ENCODE data around the gene ECT2. TPM values are rescaled to one million over a fixed set of nuclear protein-coding genes. Genes with fewer than 3 reads are reported as not detected.
"Not testable (repeated sequence)": the region's sequence is repeated elsewhere in the genome, so short reads cannot be mapped to it uniquely, and the experiment has no call there.

ECT2 gene
- polyA plus RNA-seq, 1 donor from 2014 or later = 6.3 TPM

DNA sequence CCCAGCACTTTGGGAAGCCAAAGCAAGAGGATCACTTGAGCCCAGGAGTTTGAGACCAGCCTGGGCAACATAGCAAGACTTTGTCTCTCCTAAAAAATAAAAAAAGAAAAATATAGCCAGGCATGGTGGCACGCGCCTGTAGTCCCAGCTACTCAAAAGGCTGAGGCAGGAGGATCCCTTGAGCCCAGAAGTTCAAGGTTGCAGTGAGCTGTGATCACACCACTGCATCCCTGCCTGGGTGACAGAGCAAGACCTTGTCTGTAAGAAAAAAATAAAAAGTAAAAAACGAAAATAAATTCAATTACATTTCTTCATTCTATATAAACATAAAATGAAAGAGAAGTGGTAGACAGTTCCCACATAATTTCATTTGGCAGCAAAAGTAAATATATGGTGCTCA lies 47.8 kb upstream of the ECT2 start:
- not testable (repeated sequence) for H3K79me2 ChIP-seq (replicated peaks; ENCODE audit: insufficient read depth, low read length); H3K36me3 ChIP-seq (ENCODE audit: insufficient read depth, low read length); H3K27ac ChIP-seq (ENCODE audit: low read length); H3K4me2 ChIP-seq (ENCODE audit: low read length); H3F3A ChIP-seq (ENCODE audit: insufficient read depth, low read length, poor library complexity, severe bottlenecking); H3K9ac ChIP-seq (ENCODE audit: low read length); H3K4me3 ChIP-seq (ENCODE audit: low read length); H3K9me2 ChIP-seq (ENCODE audit: insufficient read depth, low read length); H2AFZ ChIP-seq (ENCODE audit: low read depth, low read length); H4K20me1 ChIP-seq (ENCODE audit: insufficient read depth); H3K27me3 ChIP-seq (ENCODE audit: insufficient read depth, low read depth, low read length); H3K9me3 ChIP-seq (ENCODE audit: low read length)

DNA sequence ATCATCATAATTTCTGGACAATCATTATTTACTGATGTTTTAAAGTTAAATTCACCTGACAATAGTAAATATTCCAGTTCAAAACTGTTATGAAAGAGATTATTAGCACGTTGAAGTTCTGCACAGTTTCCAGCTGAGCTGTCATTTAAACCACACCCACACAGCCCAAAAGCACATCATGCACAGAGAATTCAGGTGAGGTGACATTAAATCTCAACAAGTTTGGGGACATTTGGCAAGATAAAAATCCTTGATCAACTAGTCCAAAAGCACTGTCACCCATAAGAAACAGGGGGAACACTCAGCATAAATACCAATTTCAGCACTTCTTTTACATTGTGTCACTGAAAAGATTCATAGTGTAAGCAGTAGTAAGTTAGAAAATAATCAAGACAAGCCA lies 46.5 kb upstream of the ECT2 start:
- Histone ChIP-seq H3K4me2 (ENCODE audit: low read length) (no peak overlapping the region), H3K79me2 (replicated peaks; ENCODE audit: insufficient read depth, low read length) (no peaks in the 10 kb centered on the region), H3K27ac (ENCODE audit: low read length) (no peak overlapping the region), H3K4me3 (ENCODE audit: low read length) (no peak overlapping the region), H3K27me3 (ENCODE audit: insufficient read depth, low read depth, low read length) (no peaks in the 10 kb centered on the region), H2AFZ (ENCODE audit: low read depth, low read length) (no peak overlapping the region), H3K36me3 (ENCODE audit: insufficient read depth, low read length) (no peaks in the 10 kb centered on the region), H3F3A (ENCODE audit: insufficient read depth, low read length, poor library complexity, severe bottlenecking) (no peaks in the 10 kb centered on the region), H4K20me1 (ENCODE audit: insufficient read depth) (no peaks in the 10 kb centered on the region), H3K9ac (ENCODE audit: low read length) (no peak overlapping the region), H3K9me3 (ENCODE audit: low read length) (no peaks in the 10 kb centered on the region), H3K9me2 (ENCODE audit: insufficient read depth, low read length) (no peaks in the 10 kb centered on the region)
- TF ChIP-seq, protein P1, sequence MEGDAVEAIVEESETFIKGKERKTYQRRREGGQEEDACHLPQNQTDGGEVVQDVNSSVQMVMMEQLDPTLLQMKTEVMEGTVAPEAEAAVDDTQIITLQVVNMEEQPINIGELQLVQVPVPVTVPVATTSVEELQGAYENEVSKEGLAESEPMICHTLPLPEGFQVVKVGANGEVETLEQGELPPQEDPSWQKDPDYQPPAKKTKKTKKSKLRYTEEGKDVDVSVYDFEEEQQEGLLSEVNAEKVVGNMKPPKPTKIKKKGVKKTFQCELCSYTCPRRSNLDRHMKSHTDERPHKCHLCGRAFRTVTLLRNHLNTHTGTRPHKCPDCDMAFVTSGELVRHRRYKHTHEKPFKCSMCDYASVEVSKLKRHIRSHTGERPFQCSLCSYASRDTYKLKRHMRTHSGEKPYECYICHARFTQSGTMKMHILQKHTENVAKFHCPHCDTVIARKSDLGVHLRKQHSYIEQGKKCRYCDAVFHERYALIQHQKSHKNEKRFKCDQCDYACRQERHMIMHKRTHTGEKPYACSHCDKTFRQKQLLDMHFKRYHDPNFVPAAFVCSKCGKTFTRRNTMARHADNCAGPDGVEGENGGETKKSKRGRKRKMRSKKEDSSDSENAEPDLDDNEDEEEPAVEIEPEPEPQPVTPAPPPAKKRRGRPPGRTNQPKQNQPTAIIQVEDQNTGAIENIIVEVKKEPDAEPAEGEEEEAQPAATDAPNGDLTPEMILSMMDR (IDR thresholded peaks at IDR 0.05; ENCODE audit: poor library complexity, severe bottlenecking) = no peak
- no peak for TF ChIP-seq TAF1 (IDR thresholded peaks at IDR 0.05; ENCODE audit: low read depth)
- no peak for TF ChIP-seq POLR2AphosphoS5 (IDR thresholded peaks at IDR 0.05)

DNA sequence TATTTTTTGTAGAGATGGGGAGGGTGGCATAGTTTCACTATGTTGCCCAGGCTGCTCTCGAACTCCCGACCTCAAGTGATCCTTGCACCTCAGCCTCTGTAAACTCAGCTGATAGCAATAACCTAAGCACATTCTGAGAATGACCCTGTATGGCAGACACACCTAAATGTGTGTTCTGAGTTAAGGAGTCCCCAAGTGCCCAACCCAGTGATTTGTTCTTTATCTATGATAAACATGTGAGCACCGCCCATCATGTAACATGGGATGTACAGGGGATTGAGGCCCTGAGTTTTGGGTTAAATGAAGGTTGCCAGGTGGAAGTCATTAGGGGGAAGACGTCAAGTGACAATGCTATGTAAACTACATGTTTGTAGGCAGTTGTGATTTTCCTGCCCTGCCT lies 45.4 kb upstream of the ECT2 start:
- Histone ChIP-seq H3K9me2 (ENCODE audit: insufficient read depth, low read length) (no peaks in the 10 kb centered on the region), H3F3A (ENCODE audit: insufficient read depth, low read length, poor library complexity, severe bottlenecking) (no peaks in the 10 kb centered on the region), H3K27me3 (ENCODE audit: insufficient read depth, low read depth, low read length) (no peaks in the 10 kb centered on the region), H4K20me1 (ENCODE audit: insufficient read depth) (no peaks in the 10 kb centered on the region), H3K4me2 (ENCODE audit: low read length) (no peak overlapping the region), H3K4me3 (ENCODE audit: low read length) (no peak overlapping the region), H3K79me2 (replicated peaks; ENCODE audit: insufficient read depth, low read length) (no peaks in the 10 kb centered on the region), H2AFZ (ENCODE audit: low read depth, low read length) (no peak overlapping the region), H3K36me3 (ENCODE audit: insufficient read depth, low read length) (no peaks in the 10 kb centered on the region), H3K27ac (ENCODE audit: low read length) (no peak overlapping the region), H3K9me3 (ENCODE audit: low read length) (no peaks in the 10 kb centered on the region), H3K9ac (ENCODE audit: low read length) (no peak overlapping the region)
- TF ChIP-seq TAF1 (IDR thresholded peaks at IDR 0.05; ENCODE audit: low read depth) (no peak), EZH2 (IDR thresholded peaks at IDR 0.05; ENCODE audit: borderline replicate concordance, insufficient read depth, low read length, poor library complexity, severe bottlenecking) (no peak), MXI1 (conservative IDR thresholded peaks at IDR 0.05; ENCODE audit: poor library complexity, severe bottlenecking) (no peak), SMC3 (conservative IDR thresholded peaks at IDR 0.05; ENCODE audit: poor library complexity) (no peak)

DNA sequence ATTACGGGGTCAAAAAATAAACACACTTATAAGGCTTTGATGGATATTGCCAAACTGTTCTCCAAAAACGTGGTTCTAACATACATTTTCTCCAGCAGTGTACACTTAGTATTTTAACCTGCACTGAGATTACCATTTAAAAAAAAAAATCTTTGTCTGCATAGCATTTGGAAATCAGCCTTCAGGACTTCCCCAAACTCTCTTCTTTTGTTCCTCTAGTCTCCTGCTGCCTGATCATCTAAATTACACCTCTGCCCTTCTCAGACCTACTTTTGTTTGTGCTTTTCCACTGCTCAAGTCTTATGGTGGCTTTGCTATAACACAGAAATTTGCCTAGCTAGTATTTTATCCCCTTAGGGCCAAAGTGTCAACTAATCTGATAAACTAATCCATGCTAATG lies 43.5 kb upstream of the ECT2 start:
- Histone ChIP-seq H4K20me1 (ENCODE audit: insufficient read depth) (no peaks in the 10 kb centered on the region), H3K27me3 (ENCODE audit: insufficient read depth, low read depth, low read length) (peaks cover 5% of the 10 kb centered on the region), H3K9me2 (ENCODE audit: insufficient read depth, low read length) (no peaks in the 10 kb centered on the region), H3K9ac (ENCODE audit: low read length) (no peak overlapping the region), H3K79me2 (replicated peaks; ENCODE audit: insufficient read depth, low read length) (no peaks in the 10 kb centered on the region), H2AFZ (ENCODE audit: low read depth, low read length) (no peak overlapping the region), H3K9me3 (ENCODE audit: low read length) (no peaks in the 10 kb centered on the region), H3K27ac (ENCODE audit: low read length) (no peak overlapping the region), H3K36me3 (ENCODE audit: insufficient read depth, low read length) (no peaks in the 10 kb centered on the region), H3K4me2 (ENCODE audit: low read length) (no peak overlapping the region), H3K4me3 (ENCODE audit: low read length) (no peak overlapping the region), H3F3A (ENCODE audit: insufficient read depth, low read length, poor library complexity, severe bottlenecking) (no peaks in the 10 kb centered on the region)
- TF ChIP-seq, protein P1 (IDR thresholded peaks at IDR 0.05; ENCODE audit: poor library complexity, severe bottlenecking) = no peak
- TF ChIP-seq EP300 (conservative IDR thresholded peaks at IDR 0.05; ENCODE audit: poor library complexity, severe bottlenecking) (no peak), TAF1 (IDR thresholded peaks at IDR 0.05; ENCODE audit: low read depth) (no peak), MXI1 (conservative IDR thresholded peaks at IDR 0.05; ENCODE audit: poor library complexity, severe bottlenecking) (no peak), POLR2AphosphoS5 (IDR thresholded peaks at IDR 0.05) (no peak), REST (IDR thresholded peaks at IDR 0.05; ENCODE audit: borderline replicate concordance) (no peak), RAD21 (conservative IDR thresholded peaks at IDR 0.05) (no peak), EZH2 (IDR thresholded peaks at IDR 0.05; ENCODE audit: borderline replicate concordance, insufficient read depth, low read length, poor library complexity, severe bottlenecking) (no peak), SMC3 (conservative IDR thresholded peaks at IDR 0.05; ENCODE audit: poor library complexity) (no peak)
